Amygdala (tissue), 56 donors: ENCODE measurements around the gene ILDR2.

ENCODE experiments used
- DNase-seq, 56 donors: peaks; one replicate each; lab custom pipeline; 2025; lab: John Stamatoyannopoulos, UW

The ILDR2 gene, protein sequence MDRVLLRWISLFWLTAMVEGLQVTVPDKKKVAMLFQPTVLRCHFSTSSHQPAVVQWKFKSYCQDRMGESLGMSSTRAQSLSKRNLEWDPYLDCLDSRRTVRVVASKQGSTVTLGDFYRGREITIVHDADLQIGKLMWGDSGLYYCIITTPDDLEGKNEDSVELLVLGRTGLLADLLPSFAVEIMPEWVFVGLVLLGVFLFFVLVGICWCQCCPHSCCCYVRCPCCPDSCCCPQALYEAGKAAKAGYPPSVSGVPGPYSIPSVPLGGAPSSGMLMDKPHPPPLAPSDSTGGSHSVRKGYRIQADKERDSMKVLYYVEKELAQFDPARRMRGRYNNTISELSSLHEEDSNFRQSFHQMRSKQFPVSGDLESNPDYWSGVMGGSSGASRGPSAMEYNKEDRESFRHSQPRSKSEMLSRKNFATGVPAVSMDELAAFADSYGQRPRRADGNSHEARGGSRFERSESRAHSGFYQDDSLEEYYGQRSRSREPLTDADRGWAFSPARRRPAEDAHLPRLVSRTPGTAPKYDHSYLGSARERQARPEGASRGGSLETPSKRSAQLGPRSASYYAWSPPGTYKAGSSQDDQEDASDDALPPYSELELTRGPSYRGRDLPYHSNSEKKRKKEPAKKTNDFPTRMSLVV

DNA sequence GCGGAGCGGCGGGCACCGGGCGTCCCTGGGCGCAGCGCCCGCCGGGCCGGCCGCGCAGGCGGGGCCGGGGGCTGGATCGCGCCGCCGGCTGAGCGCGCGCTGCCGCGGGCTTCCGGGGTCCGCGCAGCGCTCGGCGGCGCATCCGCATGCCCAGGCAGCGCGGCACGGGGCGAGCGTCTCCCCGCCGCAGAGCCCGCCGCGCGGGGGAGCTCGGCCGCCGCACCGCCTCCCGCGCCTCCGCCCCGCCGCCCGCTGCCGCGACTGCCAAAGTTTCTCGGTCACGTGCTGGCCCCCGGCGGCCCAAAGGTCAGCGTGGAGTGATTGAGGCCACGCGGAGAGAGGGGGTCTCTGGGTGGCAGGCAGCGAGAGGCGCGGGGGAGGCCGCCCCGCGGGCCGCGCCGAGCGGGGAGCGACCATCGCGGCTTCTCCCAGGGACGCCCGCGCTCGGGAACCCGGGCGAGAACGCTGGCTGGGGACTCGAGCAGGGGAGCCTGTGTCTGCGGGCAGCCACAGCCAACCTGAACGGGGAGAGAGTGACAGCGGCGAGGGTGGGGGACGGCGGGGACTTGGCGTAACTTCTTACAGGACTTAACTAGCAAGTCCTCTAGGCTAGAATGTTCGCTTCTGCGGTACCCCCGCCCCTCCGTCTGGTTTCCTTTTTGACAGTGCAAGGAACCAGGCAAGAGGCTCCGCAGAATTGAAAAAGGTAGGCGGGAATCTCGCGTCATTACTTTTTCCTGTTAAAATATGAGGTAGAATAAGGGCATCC lies at the start of gene ILDR2:
TSS of gene ILDR2 (minus strand) at position 180 of the 769 bp plus-strand sequence. CDS start 272 bp downstream, outside the sequence.
- peak in 48 of 56 donors; percentile 22 to 84 (median 60) for DNase-seq

DNA sequence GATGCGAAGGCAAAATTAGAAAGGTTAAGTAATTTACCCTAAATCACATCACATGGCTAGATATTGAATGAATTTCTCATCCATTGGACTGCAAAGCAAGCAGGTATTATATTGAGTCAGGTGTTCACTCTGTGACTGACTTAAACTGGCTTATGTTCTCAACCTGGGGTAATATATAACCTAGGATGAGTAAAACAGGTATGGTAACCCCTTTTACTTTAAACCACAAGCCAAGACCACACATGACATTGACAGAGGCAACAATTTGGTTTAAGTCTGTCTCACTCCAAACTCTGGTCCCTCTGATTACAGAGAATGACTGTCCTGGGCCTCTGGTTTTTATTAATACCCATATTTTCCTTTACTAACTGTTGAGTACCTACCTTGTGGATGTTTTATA lies 47.0 kb upstream of the ILDR2 start:
- no peak for DNase-seq

DNA sequence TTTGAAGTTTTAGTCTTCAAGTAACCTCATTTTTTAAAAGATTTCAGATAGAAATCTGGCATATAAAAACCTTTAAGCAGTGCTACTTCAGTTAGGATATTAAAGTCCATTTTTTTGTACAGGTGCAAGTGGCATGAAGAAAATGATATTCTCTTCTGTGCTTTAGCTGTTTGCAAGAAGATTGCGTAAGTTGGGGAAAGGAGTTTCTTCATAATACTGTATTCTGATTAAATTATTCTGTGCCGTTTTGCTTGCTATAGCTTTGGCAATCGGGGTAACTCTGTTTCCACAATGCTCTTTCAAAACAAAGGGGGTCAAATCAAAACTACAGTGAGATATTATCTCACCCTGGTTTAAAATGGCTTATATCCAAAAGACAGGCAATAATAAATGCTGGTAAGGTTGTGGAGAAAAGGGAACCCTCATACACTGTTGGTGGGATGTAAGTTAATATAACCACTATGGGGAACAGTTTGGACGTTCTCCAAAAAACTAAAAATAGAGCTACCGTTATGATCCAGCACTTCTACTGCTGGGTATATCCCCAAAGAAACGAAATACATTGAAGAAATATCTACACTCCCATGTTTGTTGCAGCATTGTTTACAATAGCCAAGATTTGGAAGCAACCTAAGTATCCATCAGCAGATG lies 40.9 kb upstream of the ILDR2 start:
- no peak for DNase-seq

DNA sequence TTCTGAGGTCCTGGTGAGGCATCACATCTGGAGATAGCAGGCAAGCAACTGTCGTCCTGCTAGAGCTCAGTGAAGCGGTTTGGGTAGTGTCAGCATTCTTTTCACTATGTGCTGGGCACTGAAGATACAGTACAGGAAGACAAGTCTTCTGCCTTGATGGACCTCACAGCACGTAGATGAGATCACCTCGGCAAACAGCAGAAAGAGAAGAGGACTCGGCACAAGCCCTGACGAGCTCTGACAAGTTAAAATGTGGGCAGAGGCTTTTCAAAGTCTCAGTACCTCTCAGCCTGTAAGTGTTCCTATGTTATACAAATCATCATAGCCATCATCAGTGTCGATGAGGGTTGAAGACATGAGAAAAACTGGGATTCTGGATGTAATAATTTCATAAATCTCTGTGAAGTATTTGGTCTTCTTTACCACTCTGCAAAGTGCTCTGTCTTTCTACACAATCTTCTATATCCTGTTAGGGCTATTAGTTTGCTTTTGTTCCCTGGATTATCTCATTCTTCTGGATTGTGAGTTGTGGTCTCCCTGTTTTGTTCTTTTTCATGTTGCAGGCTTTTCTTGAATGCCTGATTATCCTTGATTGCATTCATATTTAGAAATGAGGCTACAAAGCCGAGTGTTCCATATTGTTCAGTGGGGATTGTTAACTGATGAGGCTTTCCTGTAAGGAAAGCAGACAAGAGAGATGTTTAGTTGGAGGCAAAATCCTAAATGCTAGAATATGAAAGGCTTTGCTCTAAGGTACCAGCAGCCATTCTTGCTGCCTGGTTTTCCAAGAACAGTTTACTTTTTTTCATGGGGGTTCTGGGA lies 38.0 kb upstream of the ILDR2 start:
- no peak for DNase-seq

DNA sequence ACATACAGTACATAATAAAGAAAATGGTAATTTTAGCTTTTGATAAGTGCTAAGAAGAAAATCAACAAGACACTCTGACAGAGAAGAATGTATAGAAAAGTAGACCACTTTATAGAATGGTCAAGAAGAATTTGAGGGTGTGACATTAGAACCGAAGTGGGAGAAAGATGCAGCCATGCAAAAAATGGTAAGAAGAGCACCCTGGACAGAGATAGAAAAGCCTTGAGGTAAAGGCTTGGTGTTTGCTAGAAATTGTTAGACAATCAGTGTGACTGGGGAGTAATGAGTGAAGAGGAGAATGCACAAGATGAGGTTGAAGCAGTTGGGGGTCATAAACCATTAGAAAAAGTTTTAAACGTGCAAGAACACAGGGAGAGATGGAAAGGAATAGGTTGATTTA lies 37.2 kb upstream of the ILDR2 start:
- no peak for DNase-seq

DNA sequence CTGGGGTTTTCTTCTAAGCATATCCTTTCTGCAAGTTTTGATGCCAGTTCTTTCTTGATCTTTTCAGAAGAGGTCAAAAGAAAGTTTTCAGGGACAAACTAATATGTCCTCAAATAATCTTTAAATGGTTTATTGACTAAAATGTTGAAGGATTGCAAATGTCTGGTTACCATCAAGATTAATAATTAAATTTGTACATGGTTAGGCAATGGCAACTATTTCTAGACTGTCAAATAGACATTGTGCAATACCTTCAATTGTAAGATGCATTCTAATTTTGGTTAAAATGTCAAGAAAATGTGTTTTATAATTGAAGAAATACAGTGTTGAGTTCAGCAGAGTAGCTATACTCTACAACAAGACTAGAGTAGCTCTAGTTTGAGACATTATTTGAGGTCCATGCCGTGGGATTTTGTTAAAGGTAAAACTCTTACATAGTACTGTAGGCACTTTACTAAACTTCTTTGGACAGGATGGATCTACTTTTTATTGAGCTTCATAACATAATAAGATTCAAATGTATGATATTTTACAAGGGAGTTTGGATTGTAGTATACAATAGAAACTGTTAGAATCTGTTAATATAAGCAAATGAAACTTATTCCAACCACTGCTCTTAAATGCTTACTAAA lies 36.3 kb upstream of the ILDR2 start:
- DNase-seq, result no peak

DNA sequence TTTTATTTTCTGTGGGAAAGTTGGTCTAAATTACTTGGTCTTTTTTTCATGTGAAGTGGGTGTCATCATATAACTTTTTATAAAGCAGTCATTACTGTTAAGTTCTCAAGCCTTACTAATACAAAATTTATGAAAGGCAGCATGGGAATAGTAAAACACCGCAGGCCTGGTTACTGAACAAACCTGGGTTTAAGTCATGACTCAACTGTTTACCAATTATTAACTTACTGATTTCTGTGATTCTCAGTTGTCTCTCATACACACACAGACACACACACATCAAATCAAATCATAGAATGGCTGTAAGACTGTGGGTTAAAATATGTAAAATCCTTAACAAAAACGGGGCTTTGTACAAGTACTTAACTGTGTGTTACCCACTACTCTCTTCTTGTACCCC lies 28.4 kb upstream of the ILDR2 start:
- no peak for DNase-seq

DNA sequence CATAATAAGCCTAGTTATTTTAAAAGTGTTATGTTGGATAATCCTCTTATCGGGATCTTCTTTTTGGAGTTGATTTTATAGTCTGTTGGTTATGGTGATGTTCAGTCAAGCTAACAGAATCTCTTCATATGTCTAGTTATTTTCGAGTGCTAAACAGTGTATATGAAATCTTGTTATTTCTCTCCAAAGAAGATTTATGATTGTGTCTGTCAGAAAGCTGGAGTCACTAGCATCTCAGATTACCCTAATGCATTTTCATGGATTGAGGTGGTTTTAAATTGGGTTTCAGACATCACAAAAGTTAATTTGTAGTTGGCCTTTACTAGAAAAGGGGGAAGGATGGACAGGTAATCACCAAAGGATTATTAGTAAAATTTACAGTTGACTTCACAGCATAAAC lies 27.0 kb upstream of the ILDR2 start:
- no peak for DNase-seq

DNA sequence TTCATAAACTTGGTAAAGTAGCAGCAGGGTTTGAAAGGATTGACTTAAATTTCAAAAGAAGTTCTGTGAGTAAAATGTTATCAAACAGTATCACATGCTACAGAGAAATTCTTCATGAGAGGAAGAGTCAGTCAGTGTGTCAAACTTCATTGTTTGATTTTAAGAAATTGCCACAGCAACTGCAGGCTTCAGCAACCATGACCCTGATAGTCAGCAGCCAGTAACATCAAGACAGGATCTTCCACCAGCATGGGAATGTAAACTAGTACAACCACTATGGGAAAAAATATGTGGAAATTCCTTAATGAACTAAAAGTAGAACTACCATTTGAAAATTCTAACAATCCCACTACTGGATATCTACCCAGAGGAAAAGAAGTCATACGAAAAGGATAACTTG lies 25.2 kb upstream of the ILDR2 start:
- no peak for DNase-seq

DNA sequence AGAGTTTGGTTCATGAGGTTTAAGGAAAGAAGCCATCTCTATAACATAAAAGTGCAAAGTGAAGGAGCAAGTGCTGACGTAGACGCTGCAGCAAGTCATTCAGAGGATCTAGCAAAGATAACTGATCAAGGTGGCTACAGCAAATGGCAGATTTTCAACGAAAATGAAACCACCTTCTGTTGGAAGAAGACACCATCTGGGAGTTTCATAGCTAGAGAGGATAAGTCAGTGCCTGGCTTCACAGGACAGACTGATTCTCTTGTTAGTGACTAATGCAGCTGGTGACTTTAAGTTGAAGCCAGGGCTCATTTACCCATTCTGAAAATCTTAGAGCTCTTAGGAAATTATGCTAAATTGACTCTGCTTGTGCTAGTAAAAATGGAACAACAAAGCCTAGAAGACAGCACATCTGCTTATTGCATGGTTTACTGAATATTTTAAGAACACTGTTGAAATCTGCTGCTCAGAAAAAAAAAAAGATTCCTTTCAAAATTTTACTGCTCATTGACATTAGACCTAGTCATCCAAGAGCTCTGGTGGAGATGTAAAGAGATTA lies 24.2 kb upstream of the ILDR2 start:
- no peak for DNase-seq

DNA sequence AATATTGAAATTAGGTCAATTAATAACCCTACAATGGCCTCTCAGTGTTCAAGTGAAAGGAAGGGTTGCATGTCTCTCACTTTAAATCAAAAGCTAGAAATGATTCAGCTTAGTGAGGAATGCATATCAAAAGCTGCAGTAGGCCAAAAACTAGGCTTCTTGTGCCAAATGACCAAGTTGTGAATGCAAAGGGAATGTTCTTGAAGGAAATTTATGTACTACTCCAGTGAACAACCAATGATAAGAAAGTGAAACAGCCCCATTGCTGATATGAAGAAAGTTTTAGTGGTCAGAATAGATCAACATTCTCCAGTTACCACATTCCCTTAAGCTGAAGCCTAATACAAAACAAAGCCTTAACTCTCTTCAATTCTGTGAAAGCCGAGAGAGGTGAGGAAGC lies 23.7 kb upstream of the ILDR2 start:
- no peak for DNase-seq

DNA sequence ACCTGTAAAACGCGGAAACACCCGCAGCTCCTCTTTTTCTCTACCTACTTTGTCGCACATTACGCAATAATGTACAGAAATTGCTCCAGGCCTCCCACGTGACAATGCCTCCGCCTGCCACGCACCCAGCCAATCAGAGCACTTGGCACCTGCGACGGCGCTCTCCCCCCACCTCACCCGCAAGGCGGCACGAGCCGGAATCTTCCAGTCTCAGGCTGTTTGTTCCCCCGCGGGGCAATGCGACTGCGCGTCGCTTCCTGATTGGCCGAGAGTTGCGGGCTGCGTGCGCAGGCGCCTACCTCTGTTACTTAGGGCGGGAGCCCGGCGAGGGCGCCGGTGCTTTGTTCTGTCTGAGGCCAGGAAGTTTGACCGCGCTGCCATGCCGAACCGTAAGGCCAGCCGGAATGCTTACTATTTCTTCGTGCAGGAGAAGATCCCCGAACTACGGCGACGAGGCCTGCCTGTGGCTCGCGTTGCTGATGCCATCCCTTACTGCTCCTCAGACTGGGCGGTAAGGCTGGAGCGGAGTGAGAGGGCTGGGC lies 13.7 kb upstream of the ILDR2 start, which contains the start of gene MAEL:
TSS of gene MAEL (plus strand) at position 307 of the 542 bp plus-strand sequence. CDS start at position 380, 73 bp downstream.
- DNase-seq, result no peak

DNA sequence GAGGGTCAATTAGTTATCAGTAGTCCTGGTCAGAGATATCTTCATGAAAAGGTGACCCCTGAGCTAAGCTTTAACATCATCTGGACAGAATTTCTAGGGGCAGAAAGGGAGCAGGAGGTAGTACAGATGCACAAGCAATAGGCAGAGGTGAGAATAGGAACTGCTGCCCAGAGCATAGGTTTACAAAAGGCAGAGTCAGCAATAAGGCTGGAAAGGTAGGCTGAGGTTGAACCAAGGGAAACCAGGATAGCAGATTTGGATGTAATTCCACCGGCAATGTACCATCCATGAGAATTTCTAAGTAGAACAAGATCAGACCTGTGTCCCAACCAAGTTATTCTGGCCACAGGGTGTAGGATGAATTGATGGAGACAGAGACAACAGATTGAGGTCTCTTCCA lies 6.2 kb upstream of the ILDR2 start:
- DNase-seq, result no peak

DNA sequence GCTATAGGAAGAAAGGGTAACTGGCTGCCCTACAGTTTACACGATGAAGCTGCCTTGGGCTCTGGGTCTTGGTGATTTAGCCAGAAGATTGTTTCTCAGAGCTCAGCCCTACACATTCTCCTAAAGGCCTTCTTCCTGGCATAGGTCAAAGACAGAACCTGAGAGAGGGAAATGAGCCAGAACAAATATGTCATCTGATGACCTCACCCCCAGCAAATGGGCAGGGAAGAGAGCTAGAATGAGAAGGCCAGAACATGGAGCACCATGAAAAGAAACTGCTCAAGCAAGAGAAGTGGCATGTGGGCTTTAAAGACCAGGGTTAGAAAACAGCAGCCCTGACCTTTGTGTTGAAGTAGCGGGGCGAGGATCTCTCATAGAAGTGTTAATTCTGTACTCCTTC lies 5.5 kb upstream of the ILDR2 start:
- no peak for DNase-seq

DNA sequence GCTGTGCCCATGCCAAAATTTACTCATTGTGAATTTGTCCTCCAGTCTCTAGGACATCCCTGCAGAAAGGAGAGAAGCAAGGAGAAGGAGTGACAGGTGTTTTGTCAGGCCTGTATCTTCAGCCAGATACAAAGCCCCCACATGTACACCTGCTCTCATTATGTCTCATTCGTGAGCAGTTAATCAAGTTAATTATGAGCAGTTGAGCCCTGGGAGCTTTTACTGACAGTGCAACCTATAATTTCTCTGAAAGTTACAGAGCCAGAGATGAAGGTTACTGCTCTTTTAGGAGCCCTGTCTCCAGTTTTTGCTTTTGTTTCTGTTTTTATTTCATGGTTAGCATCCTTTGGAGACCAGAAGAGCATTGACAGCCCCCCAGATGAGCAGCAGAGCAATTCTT lies 5.0 kb upstream of the ILDR2 start:
- DNase-seq, result no peak

DNA sequence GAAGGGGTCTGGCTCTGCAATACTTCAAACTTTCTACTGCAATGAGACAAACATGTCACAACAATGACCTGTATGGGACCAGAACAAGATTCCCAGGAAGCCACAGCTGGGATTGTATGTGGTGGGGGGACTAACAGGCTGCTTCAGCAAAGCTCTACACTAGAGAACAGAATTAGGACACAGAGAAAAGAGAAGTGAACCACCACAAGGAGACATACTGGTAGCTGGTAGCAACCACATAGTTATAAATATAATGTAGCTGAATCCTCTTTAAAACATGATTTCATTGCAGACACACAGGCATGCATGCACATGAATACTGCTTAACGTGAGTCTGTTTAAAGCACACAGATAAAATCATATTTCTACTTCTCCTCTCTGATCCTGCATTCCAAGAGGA lies 3.5 kb upstream of the ILDR2 start:
- DNase-seq, result no peak

DNA sequence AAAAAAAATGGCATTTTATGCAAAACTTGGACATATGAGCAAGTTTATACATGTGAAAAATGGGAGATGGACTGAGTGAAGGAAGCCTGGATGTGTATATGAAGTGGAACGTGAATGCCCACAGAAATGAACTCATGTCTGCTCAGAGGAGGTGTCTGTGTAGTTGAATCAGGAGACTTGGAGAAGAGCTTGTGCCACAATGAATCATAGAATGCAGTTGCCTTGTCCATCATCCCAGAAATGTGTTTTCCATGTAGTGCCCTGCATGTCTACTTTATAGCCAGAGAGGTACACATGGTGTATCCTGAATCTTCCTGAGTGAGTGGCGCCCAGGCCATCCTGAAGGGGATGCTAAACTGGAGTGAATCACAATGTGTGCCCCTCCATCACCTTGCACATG lies 2.6 kb upstream of the ILDR2 start:
- DNase-seq, result no peak

DNA sequence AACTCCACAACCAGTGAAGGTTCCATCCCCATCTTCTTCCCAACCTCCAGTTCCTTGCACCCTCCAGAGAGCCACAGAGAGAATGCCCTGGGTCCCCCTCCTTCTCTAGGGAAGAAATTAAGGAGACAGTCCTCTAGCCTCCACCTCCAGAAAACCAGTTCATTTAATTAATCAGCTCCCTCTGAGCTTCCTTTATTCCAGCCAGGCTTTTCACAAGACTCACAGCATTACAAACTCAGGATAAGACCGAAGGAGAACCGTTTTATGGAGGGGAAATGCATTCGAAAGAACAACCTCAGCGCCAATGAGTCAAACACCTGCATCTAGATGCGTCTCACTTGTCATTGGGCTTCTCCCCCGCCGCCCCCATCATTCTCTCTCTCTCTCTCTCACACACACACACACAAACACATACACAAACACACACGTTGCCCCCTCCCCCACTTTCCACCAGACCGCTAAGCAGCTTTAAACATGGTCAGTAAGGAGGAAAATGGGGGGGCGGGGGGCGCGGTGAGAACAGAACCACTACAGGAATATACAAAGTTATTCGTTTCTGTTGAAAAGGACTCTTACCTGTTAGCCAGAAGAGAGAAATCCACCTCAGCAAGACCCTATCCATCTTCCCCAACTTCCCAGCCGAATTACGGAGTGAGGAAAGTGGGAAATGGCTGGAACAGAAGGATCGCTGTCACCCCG lies 544 bp downstream of the ILDR2 start:
- DNase-seq, result peak in 17 of 56 donors; percentile 9 to 63 (median 37)
